Naive B cell (primary cell): Measurements from ENCODE around the gene SLIT1. TPM values are rescaled to one million over a fixed set of nuclear protein-coding genes. Genes with fewer than 3 reads are reported as not detected.

Experiments used
- ATAC-seq, 2 donors: fragments of 150-1000 bp; cut with Tn5 transposase; 2 replicates each; pipeline ENCODE4 v1.10.0; 2021; ENCODE audit warnings: low read depth in 2 of 2, mild to moderate bottlenecking in 2 of 2, moderate library complexity in 2 of 2
- DNase-seq: peaks from one replicate; pipeline ENCODE4 v3.0.0; 2022
- H3K27ac Mint-ChIP-seq, 6 donors: one replicate each; pipeline ENCODE4 v1.8.0; 2020 to 2022; ENCODE audit warnings: mild to moderate bottlenecking in 6 of 6, mixed read lengths in 6 of 6, moderate library complexity in 5 of 6, inconsistent platforms in 2 of 6
- H3K27me3 Mint-ChIP-seq, 3 donors: one replicate each; pipeline ENCODE4 v1.8.0; 2021 to 2022; ENCODE audit warnings: mixed read lengths in 3 of 3, mild to moderate bottlenecking in 1 of 3
- H3K36me3 Mint-ChIP-seq, 2 donors: one replicate each; pipeline ENCODE4 v1.8.0; 2020 to 2022; ENCODE audit warnings: mixed read lengths in 2 of 2, inconsistent platforms in 1 of 2, mild to moderate bottlenecking in 1 of 2
- H3K4me1 Mint-ChIP-seq, 3 donors: one replicate each; pipeline ENCODE4 v1.8.0; 2020 to 2022; ENCODE audit warnings: mixed read lengths in 3 of 3, inconsistent platforms in 1 of 3, mild to moderate bottlenecking in 1 of 3, moderate library complexity in 1 of 3
- H3K4me3 Mint-ChIP-seq, 8 donors: one replicate each; pipeline ENCODE4 v1.8.0; 2020 to 2022; ENCODE audit warnings: mild to moderate bottlenecking in 8 of 8, mixed read lengths in 8 of 8, moderate library complexity in 8 of 8, inconsistent platforms in 2 of 8
- H3K9me3 Mint-ChIP-seq, 7 donors: one replicate each; pipeline ENCODE4 v1.8.0; 2020 to 2022; ENCODE audit warnings: mixed read lengths in 7 of 7, mild to moderate bottlenecking in 5 of 7, inconsistent platforms in 2 of 7, moderate library complexity in 1 of 7
- polyA plus RNA-seq, 6 donors: library from polyadenylated mRNA; unstranded; fragments of 300-500 nt; fragmentation: Illumina TruSeq; gene quantifications; one replicate each; pipeline ENCODE4 v1.2.3, GENCODE V29; 2021; ENCODE audit warnings: low read depth in 6 of 6

Gene SLIT1
- polyA plus RNA-seq, 6 donors from 2014 or later, result 0.07 to 0.08 TPM; not detected in 4

GRCh38 chr10:97102441-97102840, 83.3 kb downstream of the SLIT1 start:
- ATAC-seq (no peak), DNase-seq (no peak)
- no peak overlapping the region for H3K4me3 Mint-ChIP-seq
- H3K36me3 Mint-ChIP-seq, result no peaks in the 10 kb centered on the region
- H3K9me3 Mint-ChIP-seq, result no peaks in the 10 kb centered on the region
- no peak overlapping the region for H3K27ac Mint-ChIP-seq
- peaks cover 29 to 63% (median 33%) of the 10 kb centered on the region in 3 donors for H3K27me3 Mint-ChIP-seq
- H3K4me1 Mint-ChIP-seq, result no peaks in the 10 kb centered on the region

- peaks cover 0 to under 1% (median 0%) of the 10 kb centered on the region in 3 donors for H3K4me1 Mint-ChIP-seq
- peaks cover 29 to 66% (median 39%) of the 10 kb centered on the region in 3 donors for H3K27me3 Mint-ChIP-seq
- DNase-seq, result no peak
- H3K4me3 Mint-ChIP-seq, result no peak overlapping the region
- H3K36me3 Mint-ChIP-seq, result no peaks in the 10 kb centered on the region
- H3K27ac Mint-ChIP-seq, result no peak overlapping the region
- ATAC-seq, result no peak
- no peaks in the 10 kb centered on the region for H3K9me3 Mint-ChIP-seq
Observed at GRCh38 chr10:97101166-97101940, 84.4 kb downstream of the SLIT1 start.

GRCh38 chr10:97100657-97101056, 85.1 kb downstream of the SLIT1 start:
- no peaks in the 10 kb centered on the region for H3K9me3 Mint-ChIP-seq
- no peak overlapping the region for H3K4me3 Mint-ChIP-seq
- no peak for DNase-seq
- H3K27ac Mint-ChIP-seq, result no peak overlapping the region
- peaks cover 0 to 7% (median 5%) of the 10 kb centered on the region in 3 donors for H3K4me1 Mint-ChIP-seq
- no peaks in the 10 kb centered on the region for H3K36me3 Mint-ChIP-seq
- peaks cover 25 to 67% (median 46%) of the 10 kb centered on the region in 3 donors for H3K27me3 Mint-ChIP-seq
- ATAC-seq, result no peak

GRCh38 chr10:97099868-97100267, 85.9 kb downstream of the SLIT1 start:
- no peaks in the 10 kb centered on the region for H3K9me3 Mint-ChIP-seq
- H3K4me1 Mint-ChIP-seq, result peaks cover 0 to 14% (median 11%) of the 10 kb centered on the region in 3 donors
- no peaks in the 10 kb centered on the region for H3K36me3 Mint-ChIP-seq
- ATAC-seq (no peak), DNase-seq (no peak)
- H3K27ac Mint-ChIP-seq, result no peak overlapping the region
- no peak overlapping the region for H3K4me3 Mint-ChIP-seq
- H3K27me3 Mint-ChIP-seq, result peaks cover 24 to 67% (median 54%) of the 10 kb centered on the region in 3 donors

- Mint-ChIP-seq H3K27ac (no peak overlapping the region), H3K27me3 (peaks cover 30 to 67% (median 54%) of the 10 kb centered on the region in 3 donors), H3K4me3 (no peak overlapping the region), H3K9me3 (no peaks in the 10 kb centered on the region), H3K36me3 (no peaks in the 10 kb centered on the region), H3K4me1 (peaks cover 0 to 14% (median 11%) of the 10 kb centered on the region in 3 donors)
- DNase-seq, result no peak
- no peak for ATAC-seq
Observed at GRCh38 chr10:97099089-97099488, 86.7 kb downstream of the SLIT1 start.

- H3K9me3 Mint-ChIP-seq, result peaks cover 0 to 7% (median 3%) of the 10 kb centered on the region in 7 donors
- no peak for ATAC-seq
- no peak overlapping the region for H3K27ac Mint-ChIP-seq
- peaks cover 43 to 78% (median 62%) of the 10 kb centered on the region in 3 donors for H3K27me3 Mint-ChIP-seq
- peaks cover 0 to 14% (median 11%) of the 10 kb centered on the region in 3 donors for H3K4me1 Mint-ChIP-seq
- no peaks in the 10 kb centered on the region for H3K36me3 Mint-ChIP-seq
- DNase-seq, result no peak
- H3K4me3 Mint-ChIP-seq, result no peak overlapping the region
Observed at GRCh38 chr10:97097084-97097433, 88.7 kb downstream of the SLIT1 start.

GRCh38 chr10:97096261-97097083, 89.3 kb downstream of the SLIT1 start:
- Mint-ChIP-seq H3K4me3 (peak overlapping the region in 2 of 8 donors; percentile 12 to 23), H3K36me3 (no peaks in the 10 kb centered on the region), H3K27ac (peak overlapping the region in 1 of 6 donors; percentile 88), H3K27me3 (peaks cover 48 to 84% (median 66%) of the 10 kb centered on the region in 3 donors), H3K4me1 (peaks cover 0 to 14% (median 11%) of the 10 kb centered on the region in 3 donors), H3K9me3 (peaks cover 0 to 7% (median 3%) of the 10 kb centered on the region in 7 donors)
- DNase-seq, result no peak
- ATAC-seq, result no peak

GRCh38 chr10:97095701-97096260, 90.0 kb downstream of the SLIT1 start:
- Mint-ChIP-seq H3K36me3 (no peaks in the 10 kb centered on the region), H3K4me3 (peak overlapping the region in 1 of 8 donors; percentile 12), H3K27me3 (peaks cover 53 to 91% (median 71%) of the 10 kb centered on the region in 3 donors), H3K27ac (peak overlapping the region in 2 of 6 donors; percentile 11 to 88), H3K4me1 (peaks cover 0 to 14% (median 11%) of the 10 kb centered on the region in 3 donors), H3K9me3 (peaks cover 0 to 7% (median 3%) of the 10 kb centered on the region in 7 donors)
- ATAC-seq (no peak), DNase-seq (no peak)

- no peak for ATAC-seq
- Mint-ChIP-seq H3K27me3 (peaks cover 75 to 98% (median 79%) of the 10 kb centered on the region in 3 donors), H3K36me3 (no peaks in the 10 kb centered on the region), H3K9me3 (peaks cover 0 to 7% (median 3%) of the 10 kb centered on the region in 7 donors), H3K27ac (no peak overlapping the region), H3K4me3 (no peak overlapping the region), H3K4me1 (peaks cover 0 to 21% (median 12%) of the 10 kb centered on the region in 3 donors)
- no peak for DNase-seq
Observed at GRCh38 chr10:97090644-97091043, 95.1 kb downstream of the SLIT1 start.

GRCh38 chr10:97090035-97090434, 95.7 kb downstream of the SLIT1 start:
- Mint-ChIP-seq H3K9me3 (peaks cover 0 to 7% (median 3%) of the 10 kb centered on the region in 7 donors), H3K27ac (no peak overlapping the region), H3K4me1 (peaks cover 0 to 15% (median 5%) of the 10 kb centered on the region in 3 donors), H3K36me3 (no peaks in the 10 kb centered on the region), H3K4me3 (no peak overlapping the region), H3K27me3 (peaks cover 70 to 92% (median 74%) of the 10 kb centered on the region in 3 donors)
- DNase-seq, result no peak
- ATAC-seq, result no peak

- H3K9me3 Mint-ChIP-seq, result peaks cover 0 to 7% (median 3%) of the 10 kb centered on the region in 7 donors
- peaks cover 66 to 90% (median 77%) of the 10 kb centered on the region in 3 donors for H3K27me3 Mint-ChIP-seq
- no peaks in the 10 kb centered on the region for H3K36me3 Mint-ChIP-seq
- DNase-seq, result no peak
- no peak overlapping the region for H3K27ac Mint-ChIP-seq
- peaks cover 0 to 14% (median 5%) of the 10 kb centered on the region in 3 donors for H3K4me1 Mint-ChIP-seq
- H3K4me3 Mint-ChIP-seq, result no peak overlapping the region
- no peak for ATAC-seq
Observed at GRCh38 chr10:97089209-97089870, 96.4 kb downstream of the SLIT1 start.

- H3K27ac Mint-ChIP-seq, result no peak overlapping the region
- DNase-seq (no peak), ATAC-seq (no peak)
- no peaks in the 10 kb centered on the region for H3K9me3 Mint-ChIP-seq
- no peaks in the 10 kb centered on the region for H3K36me3 Mint-ChIP-seq
- H3K4me3 Mint-ChIP-seq, result no peak overlapping the region
- H3K4me1 Mint-ChIP-seq, result peaks cover 0 to 14% (median 5%) of the 10 kb centered on the region in 3 donors
- peaks cover 58 to 86% (median 76%) of the 10 kb centered on the region in 3 donors for H3K27me3 Mint-ChIP-seq
Observed at GRCh38 chr10:97087296-97087695, 98.5 kb downstream of the SLIT1 start.

- no peak for ATAC-seq
- peaks cover 0 to 14% (median 5%) of the 10 kb centered on the region in 3 donors for H3K4me1 Mint-ChIP-seq
- no peak for DNase-seq
- no peak overlapping the region for H3K4me3 Mint-ChIP-seq
- no peaks in the 10 kb centered on the region for H3K36me3 Mint-ChIP-seq
- peaks cover 58 to 85% (median 78%) of the 10 kb centered on the region in 3 donors for H3K27me3 Mint-ChIP-seq
- H3K9me3 Mint-ChIP-seq, result peaks cover 0 to 4% (median 0%) of the 10 kb centered on the region in 7 donors
- no peak overlapping the region for H3K27ac Mint-ChIP-seq
Observed at GRCh38 chr10:97086530-97086929, 99.2 kb downstream of the SLIT1 start.
